22Rv1 (cell line): ENCODE results near the gene SERPINA3.
"Not testable (repeated sequence)": the region's sequence is repeated elsewhere in the genome, so short reads cannot be mapped to it uniquely, and the experiment has no call there.

ENCODE experiments used
- H3K27ac ChIP-seq: fragments of 450-650 bp; 2 replicates; pipeline ENCODE4 v1.5.1; 2017
- ZFX ChIP-seq: fragments of 450-650 bp; IDR thresholded peaks from 2 replicates; pipeline ENCODE4 v1.6.1; 2017; ENCODE audit warnings: antibody characterized with exemption, borderline replicate concordance
- TF ChIP-seq, protein P1 (sequence below): fragments of 450-650 bp; IDR thresholded peaks from 2 replicates; pipeline ENCODE4 v1.5.1; 2017; ENCODE audit warnings: mild to moderate bottlenecking

SERPINA3 gene

DNA sequence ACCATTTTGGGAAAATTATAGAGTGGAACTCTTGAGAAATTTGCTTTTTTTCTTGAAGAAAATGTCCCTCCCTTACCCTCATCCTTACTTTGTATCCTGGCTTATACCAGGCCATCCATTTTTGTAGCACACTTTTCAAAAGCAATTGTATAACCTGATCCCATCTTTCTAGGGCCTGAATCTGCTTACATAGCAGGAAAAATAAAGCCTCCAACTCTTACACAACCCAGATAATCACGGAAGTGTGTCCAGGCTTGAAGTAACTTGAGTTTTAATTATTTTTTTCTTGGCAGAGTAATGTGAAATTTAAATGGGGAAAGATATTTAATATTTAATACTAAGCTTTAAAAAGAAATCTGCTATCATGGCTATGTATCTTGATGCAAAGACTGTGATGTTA lies 23.0 kb downstream of the SERPINA3 start:
- no peak overlapping the region for H3K27ac ChIP-seq
- no peak for TF ChIP-seq ZFX
- TF ChIP-seq, protein P1, sequence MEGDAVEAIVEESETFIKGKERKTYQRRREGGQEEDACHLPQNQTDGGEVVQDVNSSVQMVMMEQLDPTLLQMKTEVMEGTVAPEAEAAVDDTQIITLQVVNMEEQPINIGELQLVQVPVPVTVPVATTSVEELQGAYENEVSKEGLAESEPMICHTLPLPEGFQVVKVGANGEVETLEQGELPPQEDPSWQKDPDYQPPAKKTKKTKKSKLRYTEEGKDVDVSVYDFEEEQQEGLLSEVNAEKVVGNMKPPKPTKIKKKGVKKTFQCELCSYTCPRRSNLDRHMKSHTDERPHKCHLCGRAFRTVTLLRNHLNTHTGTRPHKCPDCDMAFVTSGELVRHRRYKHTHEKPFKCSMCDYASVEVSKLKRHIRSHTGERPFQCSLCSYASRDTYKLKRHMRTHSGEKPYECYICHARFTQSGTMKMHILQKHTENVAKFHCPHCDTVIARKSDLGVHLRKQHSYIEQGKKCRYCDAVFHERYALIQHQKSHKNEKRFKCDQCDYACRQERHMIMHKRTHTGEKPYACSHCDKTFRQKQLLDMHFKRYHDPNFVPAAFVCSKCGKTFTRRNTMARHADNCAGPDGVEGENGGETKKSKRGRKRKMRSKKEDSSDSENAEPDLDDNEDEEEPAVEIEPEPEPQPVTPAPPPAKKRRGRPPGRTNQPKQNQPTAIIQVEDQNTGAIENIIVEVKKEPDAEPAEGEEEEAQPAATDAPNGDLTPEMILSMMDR, result no peak

DNA sequence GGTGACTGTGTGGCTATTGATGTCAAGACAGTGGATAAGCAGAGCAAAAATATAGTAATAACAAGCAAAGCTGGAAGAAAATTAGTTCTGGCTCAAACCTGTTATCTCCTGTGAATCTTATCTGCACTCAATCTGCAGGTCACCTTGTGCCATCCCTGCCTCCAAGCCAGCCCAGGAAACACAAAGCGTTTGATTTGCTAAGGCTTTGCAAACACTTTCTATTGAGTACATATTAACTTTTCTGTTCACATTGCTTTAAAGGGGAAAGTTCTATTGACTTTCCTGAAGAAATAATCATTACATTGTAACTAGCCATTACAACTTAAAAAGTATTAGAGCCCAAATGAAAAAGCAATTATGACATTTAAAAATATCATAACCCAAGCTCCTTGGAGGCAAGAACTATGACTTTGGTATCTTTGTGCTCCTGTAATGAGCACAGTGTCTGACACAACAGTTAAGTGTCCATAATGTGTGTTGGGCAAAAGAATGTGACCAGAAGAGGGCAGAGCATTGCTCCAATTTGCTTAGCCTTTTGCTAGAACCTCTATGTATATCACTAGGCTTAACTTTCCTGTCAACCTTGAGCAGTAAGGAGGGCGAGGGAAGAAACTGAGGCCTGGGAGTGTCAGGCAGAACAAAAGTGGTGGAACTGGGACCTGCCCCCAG lies 24.7 kb downstream of the SERPINA3 start:
- TF ChIP-seq, protein P1, result peak; percentile 34; the same call in 1 of the 2 replicates
- TF ChIP-seq ZFX, result no peak
- H3K27ac ChIP-seq, result no peak overlapping the region

DNA sequence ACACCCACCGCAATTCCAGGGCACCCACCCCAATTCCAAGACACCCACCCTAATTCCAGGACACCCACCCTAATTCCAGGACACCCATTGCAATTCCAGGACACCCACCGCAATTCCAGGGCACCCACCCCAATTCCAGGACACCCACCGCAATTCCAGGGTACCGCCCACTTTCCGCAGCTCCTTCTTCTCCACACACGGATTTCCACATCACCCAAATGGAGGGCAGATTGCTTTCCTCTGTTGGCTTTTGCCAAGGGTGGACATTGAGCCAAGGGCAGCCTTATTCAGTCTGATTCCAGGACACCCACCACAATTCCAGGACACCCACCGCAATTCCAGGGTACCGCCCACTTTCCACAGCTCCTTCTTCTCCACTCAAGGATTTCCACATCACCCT lies 25.6 kb downstream of the SERPINA3 start:
- H3K27ac ChIP-seq, result not testable (repeated sequence)

DNA sequence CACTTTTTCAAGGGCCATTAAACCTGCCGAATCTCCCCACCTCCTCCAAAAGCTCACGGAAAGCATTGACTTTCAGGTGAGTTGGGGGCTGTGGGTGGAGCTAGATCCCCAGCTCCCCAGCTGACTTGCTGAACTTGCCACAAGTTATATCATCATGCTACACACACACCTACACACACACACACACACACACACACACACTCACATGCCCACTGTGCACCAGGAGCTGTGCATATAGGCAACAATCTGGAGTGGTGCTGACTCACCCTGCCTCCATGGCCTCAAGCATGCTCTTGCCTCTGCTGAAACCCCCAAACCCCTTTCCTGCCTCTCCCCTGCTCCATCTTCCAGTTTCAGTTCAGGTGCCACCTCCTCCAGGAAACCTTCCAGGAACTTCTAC lies 26.1 kb downstream of the SERPINA3 start:
- no peak overlapping the region for H3K27ac ChIP-seq
- TF ChIP-seq ZFX, result no peak
- TF ChIP-seq, protein P1, result no peak

DNA sequence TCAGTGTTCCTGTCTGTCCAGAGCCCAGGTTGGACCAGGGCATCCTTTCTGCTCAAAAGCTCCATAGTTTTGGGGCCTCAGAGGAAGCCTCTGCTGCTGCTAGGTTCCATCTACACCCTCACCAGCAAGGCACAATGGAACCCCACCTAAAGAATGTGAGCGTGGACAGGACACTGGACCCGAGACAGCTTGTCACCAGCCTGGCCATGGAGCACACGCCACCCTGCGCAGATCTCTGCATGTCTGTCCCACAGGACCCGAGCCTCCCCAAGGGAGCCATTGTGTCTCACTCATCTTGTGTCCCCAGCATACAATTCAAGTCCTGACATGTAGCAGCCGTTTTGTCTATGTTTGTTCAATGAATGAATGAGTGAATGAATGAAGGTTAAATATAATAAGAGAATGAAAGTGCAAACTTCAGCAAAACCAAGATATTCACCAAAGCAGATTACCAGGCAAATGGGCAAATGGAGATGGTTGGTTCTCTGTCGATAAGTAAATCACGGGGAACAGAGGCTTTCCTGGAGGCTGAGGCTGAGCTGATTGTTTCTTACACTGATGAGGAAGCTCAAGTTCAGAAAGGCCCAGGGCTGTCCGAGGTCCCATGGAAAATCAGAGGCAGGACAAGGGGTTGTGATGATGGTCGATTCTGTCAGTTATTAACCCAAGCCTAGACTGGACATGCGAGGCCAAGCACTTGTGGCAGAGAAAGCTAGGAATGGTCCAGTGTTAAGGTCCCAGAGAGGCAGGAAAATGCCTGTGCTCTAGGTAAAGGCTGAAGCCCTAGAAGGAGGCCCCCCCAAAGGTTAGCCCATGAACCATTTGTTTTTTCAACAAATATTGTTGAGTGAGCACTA lies 27.0 kb downstream of the SERPINA3 start:
- TF ChIP-seq, protein P1, result no peak
- no peak for TF ChIP-seq ZFX
- no peak overlapping the region for H3K27ac ChIP-seq

DNA sequence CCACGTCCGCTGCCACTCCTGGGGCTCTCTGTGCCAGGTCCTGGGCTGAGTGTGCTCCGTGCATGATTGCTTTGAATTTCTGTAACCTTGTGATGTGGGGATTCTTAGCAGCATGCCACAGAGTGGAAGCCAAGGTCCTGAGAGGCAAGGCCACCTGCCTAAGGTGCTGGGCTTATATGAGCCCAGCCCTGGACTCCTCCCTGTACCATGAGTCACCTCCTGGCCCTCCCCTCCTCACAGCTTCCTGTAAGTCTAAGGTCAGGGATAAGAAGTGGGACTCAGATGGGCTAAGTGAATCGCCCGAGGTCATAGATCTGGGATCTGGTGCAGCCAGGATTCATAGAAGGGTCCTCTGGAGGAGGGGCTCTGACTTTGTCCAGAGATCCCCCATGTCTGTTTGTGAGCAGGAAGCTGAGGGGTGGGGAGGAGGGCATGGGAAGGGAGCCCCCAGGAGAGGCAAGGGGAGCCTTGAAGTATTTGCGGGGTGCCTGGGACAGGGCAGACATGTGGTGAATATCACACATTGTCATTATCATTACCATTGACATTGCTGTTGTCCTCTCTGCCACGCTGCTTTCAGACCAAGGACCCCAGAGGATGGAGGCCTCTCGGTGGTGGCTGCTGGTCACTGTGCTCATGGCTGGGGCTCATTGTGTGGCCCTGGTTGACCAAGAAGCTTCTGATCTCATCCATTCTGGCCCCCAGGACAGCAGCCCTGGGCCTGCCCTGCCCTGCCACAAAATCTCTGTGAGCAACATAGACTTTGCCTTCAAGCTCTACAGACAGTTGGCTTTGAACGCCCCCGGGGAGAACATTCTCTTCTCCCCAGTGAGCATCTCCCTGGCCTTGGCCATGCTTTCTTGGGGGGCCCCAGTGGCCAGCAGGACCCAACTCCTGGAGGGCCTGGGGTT lies 28.8 kb downstream of the SERPINA3 start:
- no peak overlapping the region for H3K27ac ChIP-seq
- TF ChIP-seq ZFX, result no peak
- TF ChIP-seq, protein P1, result no peak

DNA sequence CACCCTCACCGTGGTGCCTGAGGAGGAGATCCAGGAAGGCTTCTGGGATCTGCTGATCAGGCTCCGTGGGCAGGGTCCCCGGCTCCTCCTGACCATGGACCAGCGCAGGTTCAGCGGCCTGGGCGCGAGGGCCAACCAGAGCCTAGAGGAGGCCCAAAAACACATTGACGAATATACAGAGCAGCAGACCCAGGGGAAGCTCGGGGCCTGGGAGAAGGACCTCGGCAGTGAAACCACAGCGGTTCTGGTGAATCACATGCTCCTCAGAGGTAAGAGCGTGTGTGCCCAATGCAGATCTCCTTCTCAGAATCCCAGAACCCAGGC lies 29.4 kb downstream of the SERPINA3 start:
- TF ChIP-seq, protein P1, result no peak
- no peak for TF ChIP-seq ZFX
- H3K27ac ChIP-seq, result no peak overlapping the region
